Gastrocnemius medialis (tissue), 4 donors: Measurements from ENCODE around the gene PHTF1. TPM values are rescaled to one million over a fixed set of nuclear protein-coding genes. Genes with fewer than 3 reads are reported as not detected.

ENCODE experiments used
- ATAC-seq, 2 donors: fragments of 150-250 bp; one replicate each; pipeline ENCODE4 v1.9.1; 2016
- DNase-seq, 2 donors: peaks; one replicate each; pipeline ENCODE4 v3.0.0-alpha.2; 2019
- H3K27ac ChIP-seq, 4 donors: fragments of 200-600 bp; sonication (generic); 1 replicate in 1 of 4; 2 replicates in 3 of 4; pipeline ENCODE4 v1.5.1; 2016 to 2018; ENCODE audit warnings: mild to moderate bottlenecking in 2 of 4, moderate library complexity in 1 of 4
- H3K27me3 ChIP-seq, 3 donors: fragments of 200-600 bp; sonication (generic) in 2 of 3; 1 replicate in 1 of 3; 2 replicates in 2 of 3; pipeline versions ENCODE4 v1.5.1 to v1.6.0; 2016 to 2019; ENCODE audit warnings: mild to moderate bottlenecking in 1 of 3, moderate library complexity in 1 of 3
- H3K36me3 ChIP-seq, 2 donors: fragments of 200-600 bp; sonication (generic) in 1 of 2; one replicate each; pipeline ENCODE4 v1.5.1; 2017 to 2018
- H3K4me1 ChIP-seq, 2 donors: fragments of 200-600 bp; sonication (generic) in 1 of 2; one replicate each; pipeline ENCODE4 v1.5.1; 2016 to 2017; ENCODE audit warnings: mild to moderate bottlenecking in 2 of 2
- H3K4me3 ChIP-seq, 4 donors: fragments of 200-600 bp; sonication (generic) in 3 of 4; 1 replicate in 1 of 4; 2 replicates in 3 of 4; pipeline ENCODE4 v1.5.1; 2016 to 2019; ENCODE audit warnings: mild to moderate bottlenecking in 2 of 4
- H3K9me3 ChIP-seq, 3 donors: fragments of 200-600 bp; sonication (generic) in 2 of 3; 1 replicate in 1 of 3; 2 replicates in 2 of 3; pipeline ENCODE4 v1.5.1; 2016 to 2019
- CTCF ChIP-seq, 5 experiments: fragments of 450-650 bp in 3 of 5; fragments of 200-600 bp in 2 of 5; sonication (generic) in 2 of 5; IDR thresholded peaks in 4 of 5; conservative IDR thresholded peaks in 1 of 5; 1 replicate in 4 of 5; 2 replicates in 1 of 5; pipeline ENCODE4 v1.5.1; 2016 to 2019; ENCODE audit warnings: antibody characterized with exemption in 5 of 5, mild to moderate bottlenecking in 3 of 5, moderate library complexity in 3 of 5
- POLR2A ChIP-seq, 2 donors: fragments of 450-650 bp; IDR thresholded peaks; one replicate each; pipeline ENCODE4 v1.6.1; 2017; ENCODE audit warnings: antibody characterized with exemption in 2 of 2, mild to moderate bottlenecking in 2 of 2, moderate library complexity in 2 of 2
- in situ Hi-C, 4 donors: fragments of 200-750 bp; cut with MboI; loops; one replicate each; pipeline versions ENCODE4 v1.15.0 to v1.8.0; 2017; ENCODE audit warnings: low sequenced_read_pairs in 4 of 4
- intact Hi-C: fragments of 100-400 bp; cut with DNase I; formaldehyde crosslinking; loops from one replicate; pipeline ENCODE4 v1.15.1; 2023; ENCODE audit warnings: low total_unique reads
- total RNA-seq, 4 donors: library from RNA; depleted of rRNA; stranded (reverse); fragments of >200 nt; gene quantifications; one replicate each; pipeline versions ENCODE4 v1.1.0 to v1.2.3, GENCODE V29; 2016

The PHTF1 gene
- total RNA-seq, 4 donors from 2014 or later, result 6.7 to 20.0 (median 9.9) TPM

GRCh38 chr1:113674591-113674990 is 84.7 kb downstream of the PHTF1 start:
- Histone ChIP-seq H3K36me3 (no peaks in the 10 kb centered on the region), H3K4me3 (no peak overlapping the region), H3K4me1 (peaks cover 7 to 8% of the 10 kb centered on the region in 2 donors), H3K27me3 (no peaks in the 10 kb centered on the region), H3K27ac (no peak overlapping the region), H3K9me3 (no peaks in the 10 kb centered on the region)
- ATAC-seq (no peak), DNase-seq (no peak)
- no peak for TF ChIP-seq CTCF (IDR thresholded peaks at IDR 0.05 in 4 of 5, conservative IDR thresholded peaks at IDR 0.05 in 1 of 5)
- TF ChIP-seq POLR2A (IDR thresholded peaks at IDR 0.05), result no peak
- intact Hi-C loops (no loop called here), in situ Hi-C loops (loop anchor here in 1 of 4 donors (10.0 kb wide), 1 partner anchor 530 kb away; no protein-coding TSS in a partner anchor)

GRCh38 chr1:113672491-113672890 is 86.8 kb downstream of the PHTF1 start:
- no peak overlapping the region for H3K27ac ChIP-seq
- no peaks in the 10 kb centered on the region for H3K36me3 ChIP-seq
- intact Hi-C loops, result no loop called here
- no peak for TF ChIP-seq CTCF (IDR thresholded peaks at IDR 0.05 in 4 of 5, conservative IDR thresholded peaks at IDR 0.05 in 1 of 5)
- TF ChIP-seq POLR2A (IDR thresholded peaks at IDR 0.05), result no peak
- DNase-seq (no peak), ATAC-seq (no peak)
- H3K27me3 ChIP-seq, result no peaks in the 10 kb centered on the region
- in situ Hi-C loops, result loop anchor here in 1 of 4 donors (10.0 kb wide), 1 partner anchor 528 kb away; no protein-coding TSS in a partner anchor
- H3K9me3 ChIP-seq, result no peaks in the 10 kb centered on the region
- H3K4me3 ChIP-seq, result no peak overlapping the region
- H3K4me1 ChIP-seq, result peaks cover 3 to 4% of the 10 kb centered on the region in 2 donors

- Histone ChIP-seq H3K4me3 (no peak overlapping the region), H3K36me3 (no peaks in the 10 kb centered on the region), H3K9me3 (no peaks in the 10 kb centered on the region), H3K4me1 (no peaks in the 10 kb centered on the region), H3K27ac (no peak overlapping the region), H3K27me3 (no peaks in the 10 kb centered on the region)
- DNase-seq (no peak), ATAC-seq (no peak)
- intact Hi-C loops (no loop called here), in situ Hi-C loops (loop anchor here in 1 of 4 donors (10.0 kb wide), 1 partner anchor 526 kb away; no protein-coding TSS in a partner anchor)
- TF ChIP-seq CTCF (IDR thresholded peaks at IDR 0.05 in 4 of 5, conservative IDR thresholded peaks at IDR 0.05 in 1 of 5), result no peak
- no peak for TF ChIP-seq POLR2A (IDR thresholded peaks at IDR 0.05)
Measured at GRCh38 chr1:113670650-113671049, 88.6 kb downstream of the PHTF1 start.

- no peak for ATAC-seq
- no peak overlapping the region for H3K27ac ChIP-seq
- in situ Hi-C loops (loop anchor here in 2 of 4 donors (10.0 kb wide), 1 partner anchor 525 kb away; no protein-coding TSS in a partner anchor), intact Hi-C loops (no loop called here)
- no peak for TF ChIP-seq POLR2A (IDR thresholded peaks at IDR 0.05)
- no peak for TF ChIP-seq CTCF (IDR thresholded peaks at IDR 0.05 in 4 of 5, conservative IDR thresholded peaks at IDR 0.05 in 1 of 5)
- H3K9me3 ChIP-seq, result no peaks in the 10 kb centered on the region
- DNase-seq, result no peak
- H3K4me3 ChIP-seq, result no peak overlapping the region
- H3K4me1 ChIP-seq, result no peaks in the 10 kb centered on the region
- H3K36me3 ChIP-seq, result no peaks in the 10 kb centered on the region
- H3K27me3 ChIP-seq, result no peaks in the 10 kb centered on the region
Measured at GRCh38 chr1:113669988-113670387, 89.3 kb downstream of the PHTF1 start.

GRCh38 chr1:113666126-113666525 is 93.2 kb downstream of the PHTF1 start:
- H3K4me1 ChIP-seq, result no peaks in the 10 kb centered on the region
- H3K27ac ChIP-seq, result no peak overlapping the region
- no peaks in the 10 kb centered on the region for H3K9me3 ChIP-seq
- intact Hi-C loops, result no loop called here
- TF ChIP-seq CTCF (IDR thresholded peaks at IDR 0.05 in 4 of 5, conservative IDR thresholded peaks at IDR 0.05 in 1 of 5) (no peak), POLR2A (IDR thresholded peaks at IDR 0.05) (no peak)
- ATAC-seq, result no peak
- H3K4me3 ChIP-seq, result no peak overlapping the region
- H3K36me3 ChIP-seq, result no peaks in the 10 kb centered on the region
- no peaks in the 10 kb centered on the region for H3K27me3 ChIP-seq
- in situ Hi-C loops, result loop anchor here in 1 of 4 donors (10.0 kb wide), 1 partner anchor 521 kb away; no protein-coding TSS in a partner anchor
- no peak for DNase-seq
